CD4-positive, alpha-beta T cell treated with Interleukin-6 for 4 hours (primary cell): ENCODE results near the gene WNT7B.
"Not testable (repeated sequence)": the region's sequence is repeated elsewhere in the genome, so short reads cannot be mapped to it uniquely, and the experiment has no call there.

Source experiments
- DNase-seq: peaks from one replicate; pipeline ENCODE4 v3.0.0-alpha.2; 2020; ENCODE audit warnings: mixed read lengths

The WNT7B gene

DNA sequence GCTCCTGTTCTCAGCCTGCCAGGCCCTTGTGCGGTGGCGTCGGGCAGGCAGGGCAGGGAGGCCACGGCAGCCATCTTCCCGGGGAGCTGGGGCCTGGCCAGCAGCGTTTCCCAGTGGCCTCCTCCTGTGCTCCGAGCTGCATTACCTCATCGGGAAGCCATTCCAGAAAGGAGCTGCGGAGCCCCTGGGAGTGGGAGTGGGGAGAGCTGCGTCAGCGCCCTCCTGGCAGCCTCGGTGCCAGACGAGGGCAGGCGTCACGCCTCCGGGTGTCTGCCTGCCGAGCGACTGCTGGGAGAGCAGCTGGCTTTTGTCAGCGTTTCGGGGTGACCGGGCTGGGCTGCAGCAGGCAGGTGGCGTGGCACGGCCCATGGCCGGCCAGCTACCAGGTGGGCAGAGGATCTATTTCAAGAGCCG, 30.9 kb upstream of the WNT7B start:
- no peak for DNase-seq

DNA sequence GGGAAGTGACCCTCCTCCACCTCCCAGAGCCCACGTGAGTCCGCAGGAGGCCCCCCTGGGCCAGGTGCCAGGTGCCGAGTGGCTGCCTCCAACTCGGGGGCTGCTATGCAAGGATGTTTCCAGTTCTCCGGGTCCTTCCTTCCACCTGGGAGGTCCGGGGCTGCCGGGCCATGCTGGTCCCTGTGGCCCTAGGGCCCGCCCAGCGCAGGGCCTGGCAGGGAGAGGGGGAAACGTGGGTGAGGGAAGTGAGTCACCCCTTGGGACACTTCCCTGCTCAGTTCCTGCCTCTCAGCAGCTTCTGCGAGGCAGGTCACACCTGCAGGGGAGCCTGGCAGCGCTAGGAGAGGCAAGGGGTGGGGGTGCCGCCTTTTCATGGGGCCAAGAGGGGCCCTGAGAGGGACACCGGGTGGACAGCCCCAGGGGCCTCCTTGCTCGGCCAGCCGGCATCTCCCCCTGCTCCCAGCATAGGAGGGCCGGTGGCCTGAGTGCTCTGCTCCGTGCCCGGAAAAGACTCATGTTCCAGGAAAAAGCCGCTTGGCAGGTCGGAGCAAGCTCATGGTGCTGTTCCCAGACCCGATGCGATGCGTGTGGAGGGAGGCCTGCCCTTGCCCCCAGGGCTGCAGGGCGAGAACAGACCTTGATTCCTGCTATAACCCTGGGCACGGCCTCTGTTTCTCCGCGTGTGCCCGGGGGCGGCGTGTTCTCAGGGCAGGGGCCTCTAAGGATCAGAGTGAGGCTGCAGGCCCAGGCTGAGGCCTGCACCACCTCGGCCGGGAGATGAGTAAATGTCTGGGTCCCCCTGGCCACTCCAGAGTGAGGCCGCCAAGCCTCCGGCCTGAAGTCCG, 30.3 kb upstream of the WNT7B start:
- DNase-seq, result no peak

DNA sequence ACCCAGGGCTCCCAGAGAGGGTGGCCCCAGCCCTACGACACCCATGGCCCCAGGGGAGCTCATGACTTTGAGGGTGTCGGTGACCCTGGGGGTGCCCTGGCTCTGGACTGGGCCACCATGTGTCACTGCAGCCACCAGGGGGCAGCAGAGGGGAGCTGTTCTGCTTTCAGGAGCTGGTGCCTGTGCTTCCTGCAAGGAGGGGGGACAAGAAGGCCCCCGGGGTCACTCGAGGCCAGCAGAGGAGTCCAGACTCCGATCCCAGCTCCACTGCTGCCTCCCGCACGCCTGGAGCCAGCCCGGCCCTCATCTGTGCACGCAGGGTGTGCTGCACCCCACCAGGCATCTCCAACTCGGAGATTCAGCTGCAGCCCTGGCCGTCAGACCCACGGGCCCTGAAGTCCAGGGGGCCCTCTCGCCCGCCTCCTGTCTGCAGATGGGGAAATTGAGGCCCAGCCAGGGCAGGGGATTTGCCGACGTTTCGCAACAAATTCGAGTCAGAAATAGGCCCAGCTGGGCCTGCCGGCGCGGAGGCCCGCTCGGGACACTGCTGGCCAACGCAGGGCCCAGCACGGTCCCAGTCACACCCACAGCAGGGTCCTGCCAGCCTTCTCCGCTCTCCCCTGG, 29.5 kb upstream of the WNT7B start:
- DNase-seq, result peak; percentile 92

DNA sequence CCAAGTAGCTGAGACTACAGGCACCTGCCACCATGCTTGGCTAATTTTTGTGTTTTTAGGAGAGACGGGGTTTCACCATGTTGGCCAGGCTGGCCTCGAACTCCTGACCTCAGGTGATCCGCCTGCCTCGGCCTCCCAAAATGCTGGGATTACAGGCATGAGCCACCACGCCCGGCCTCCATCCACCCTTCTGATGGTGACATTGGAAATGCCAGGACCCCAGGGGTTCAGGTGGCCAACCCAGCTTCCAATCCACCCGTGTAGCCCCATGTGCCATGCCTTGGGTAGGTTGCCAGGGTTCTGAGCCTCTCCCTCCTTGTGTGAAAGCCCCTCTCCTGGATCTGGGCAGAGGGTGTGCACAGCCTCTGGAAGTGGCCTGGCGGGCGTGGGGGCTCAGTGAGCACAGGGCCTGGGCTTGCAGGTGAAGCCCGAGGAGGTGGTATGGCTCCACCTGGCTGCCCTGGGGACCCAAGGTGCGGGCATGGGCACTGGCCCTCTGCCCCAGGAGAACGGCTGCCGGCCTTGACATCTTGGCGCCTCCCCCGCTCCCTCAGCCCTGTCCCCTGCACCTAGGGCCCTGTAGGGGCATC, 28.2 kb upstream of the WNT7B start:
- not testable (repeated sequence) for DNase-seq

DNA sequence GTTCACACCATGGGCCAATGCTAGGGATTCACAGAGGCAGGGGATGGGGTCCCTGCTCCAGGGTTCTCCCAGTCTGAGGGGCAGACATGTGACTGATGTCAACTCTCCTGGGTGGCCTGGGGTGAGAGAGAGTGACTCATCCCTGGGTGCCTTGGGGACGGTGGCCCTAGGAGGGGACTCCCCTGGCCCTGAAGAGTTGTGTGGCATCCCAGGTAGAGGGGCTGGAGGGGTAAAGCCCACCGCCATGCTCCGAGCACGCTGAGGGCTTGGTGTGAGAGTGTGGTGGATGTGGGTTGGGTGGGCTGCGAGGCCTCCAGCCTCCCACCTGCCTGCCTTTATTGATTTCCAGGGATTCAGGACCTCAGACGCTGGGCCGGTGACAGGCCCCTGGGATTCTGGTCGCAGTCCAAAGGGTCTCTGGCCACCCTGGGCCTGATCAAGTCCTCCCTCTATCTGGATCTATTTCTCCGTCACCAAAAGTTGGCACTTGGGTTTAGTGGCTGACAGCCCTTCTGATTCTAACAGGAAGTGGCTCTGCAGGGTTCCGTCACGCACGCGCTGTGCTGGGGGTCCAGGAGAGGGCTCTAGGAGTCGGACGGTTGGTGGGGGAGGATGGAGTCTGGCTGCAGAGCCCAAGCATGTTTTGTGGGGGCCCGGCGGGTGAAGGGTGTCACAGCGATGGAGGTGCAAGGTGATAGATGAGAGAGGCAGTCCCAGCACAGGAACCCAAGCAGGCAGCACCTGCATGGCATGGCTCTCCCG, 27.3 kb upstream of the WNT7B start:
- DNase-seq, result no peak

DNA sequence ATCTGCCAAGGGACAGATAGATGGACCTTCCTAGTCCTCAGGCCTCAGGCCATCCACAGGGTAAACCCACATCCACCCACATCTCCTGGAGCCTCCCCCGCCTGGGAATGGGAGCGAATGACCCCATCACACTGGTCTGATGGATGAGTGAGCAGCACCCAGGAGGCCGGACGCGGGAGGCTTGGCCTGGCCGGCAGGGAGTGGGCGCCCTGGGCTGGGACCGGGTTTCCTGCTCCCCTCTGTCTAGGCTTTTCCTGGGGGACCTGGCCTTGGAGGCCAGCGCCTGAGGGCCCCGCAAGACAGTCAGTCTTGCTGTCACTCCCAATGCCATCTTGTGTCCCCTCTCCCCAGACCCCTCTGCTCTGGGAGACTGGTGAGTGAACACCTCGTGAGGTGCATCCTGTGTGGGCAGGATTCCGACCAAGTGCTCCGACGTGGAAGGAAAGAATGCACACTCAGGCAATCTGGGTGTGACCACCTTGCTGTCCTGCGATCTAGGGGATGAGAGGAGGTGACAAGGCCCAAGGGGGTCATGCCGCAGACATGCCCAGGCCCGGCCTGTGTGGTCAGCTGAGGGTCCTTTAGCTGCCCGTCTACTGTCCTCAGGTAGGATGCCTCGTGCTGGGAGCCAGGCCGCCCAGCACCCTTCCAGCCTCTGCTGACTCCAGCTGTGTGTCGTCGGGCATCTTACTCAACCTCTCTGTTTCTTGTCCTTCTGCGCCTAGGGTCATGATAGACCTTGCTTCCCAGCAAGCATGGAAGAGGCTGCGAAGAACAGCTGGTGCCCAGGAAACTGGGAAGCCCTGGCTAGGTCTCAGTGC, 26.5 kb upstream of the WNT7B start:
- DNase-seq, result no peak

DNA sequence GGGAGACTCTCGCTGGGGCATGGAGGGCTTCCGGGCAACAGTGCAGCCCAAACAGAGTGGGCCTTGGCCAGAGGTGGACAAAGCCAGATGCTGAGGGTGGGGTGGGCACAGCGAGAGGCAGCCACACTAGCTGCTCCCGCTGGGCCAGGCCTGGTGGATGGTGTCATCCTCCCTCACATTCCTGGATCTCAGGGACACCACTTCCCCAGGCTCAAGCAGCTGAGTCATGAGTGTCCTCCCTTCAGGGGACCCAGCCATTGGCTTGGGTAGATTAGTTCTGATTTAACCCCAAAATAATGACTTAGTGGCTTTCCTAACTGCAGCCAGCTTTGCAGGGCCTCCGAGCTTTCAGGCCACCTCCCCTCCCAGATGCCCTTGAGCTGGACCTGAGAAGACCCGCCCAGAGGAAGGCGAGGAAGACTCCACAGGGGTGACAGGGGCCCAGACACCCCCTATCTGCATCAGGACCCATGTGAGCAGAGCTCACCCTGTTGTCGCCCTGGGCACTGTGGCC, 25.9 kb upstream of the WNT7B start:
- DNase-seq, result no peak

DNA sequence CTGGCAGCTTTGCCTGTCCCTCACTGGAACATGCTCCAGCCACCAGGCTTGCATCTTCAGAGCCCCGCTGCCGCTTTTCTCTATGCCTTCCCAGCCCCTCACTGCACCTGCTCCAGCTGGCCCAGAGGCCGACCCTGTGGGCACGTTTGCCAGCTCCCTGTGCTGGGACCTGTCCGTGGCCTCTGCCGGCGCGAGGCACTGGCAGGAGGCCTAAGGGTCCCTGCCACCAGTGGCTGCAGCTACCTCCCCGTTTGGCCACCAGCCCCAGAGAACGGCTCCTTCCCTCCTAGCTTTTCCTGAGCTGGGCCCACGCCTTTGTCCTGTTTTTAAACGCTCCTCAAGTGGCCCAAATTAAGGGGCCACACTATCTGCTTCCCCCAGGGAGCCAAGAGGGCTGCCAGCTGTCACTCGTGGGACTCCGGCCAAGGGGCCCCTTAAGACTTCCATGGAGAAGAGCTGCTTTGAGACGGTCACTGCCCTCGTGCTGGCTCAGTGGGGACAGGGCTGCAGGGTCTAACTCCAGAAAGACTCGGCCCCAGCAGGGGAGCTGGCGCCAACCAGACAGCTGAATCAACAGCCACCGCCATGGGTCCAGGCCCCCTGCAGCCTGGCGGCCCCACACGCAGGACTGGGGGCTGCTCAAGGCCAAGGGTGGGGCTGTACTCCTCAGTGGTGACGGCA, 24.6 kb upstream of the WNT7B start:
- DNase-seq, result no peak

DNA sequence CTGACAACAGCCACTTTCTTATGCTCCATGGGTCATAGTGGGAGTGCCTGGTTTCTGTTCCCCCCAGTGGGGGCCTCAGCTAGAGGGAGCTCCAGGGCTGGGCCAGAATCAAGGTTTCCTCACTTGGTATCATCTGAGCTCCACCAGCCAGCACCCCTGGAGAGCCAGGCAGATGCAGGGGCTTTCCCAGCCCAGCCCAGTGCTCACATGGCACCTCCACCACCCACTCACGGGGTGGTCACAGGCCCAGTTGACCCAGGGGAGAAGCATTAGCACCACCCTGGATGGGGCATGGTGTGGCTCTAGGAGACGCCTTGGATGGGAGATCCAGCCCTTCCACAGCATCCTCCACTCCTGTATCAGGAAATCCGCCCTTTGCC, 24.1 kb upstream of the WNT7B start:
- no peak for DNase-seq

DNA sequence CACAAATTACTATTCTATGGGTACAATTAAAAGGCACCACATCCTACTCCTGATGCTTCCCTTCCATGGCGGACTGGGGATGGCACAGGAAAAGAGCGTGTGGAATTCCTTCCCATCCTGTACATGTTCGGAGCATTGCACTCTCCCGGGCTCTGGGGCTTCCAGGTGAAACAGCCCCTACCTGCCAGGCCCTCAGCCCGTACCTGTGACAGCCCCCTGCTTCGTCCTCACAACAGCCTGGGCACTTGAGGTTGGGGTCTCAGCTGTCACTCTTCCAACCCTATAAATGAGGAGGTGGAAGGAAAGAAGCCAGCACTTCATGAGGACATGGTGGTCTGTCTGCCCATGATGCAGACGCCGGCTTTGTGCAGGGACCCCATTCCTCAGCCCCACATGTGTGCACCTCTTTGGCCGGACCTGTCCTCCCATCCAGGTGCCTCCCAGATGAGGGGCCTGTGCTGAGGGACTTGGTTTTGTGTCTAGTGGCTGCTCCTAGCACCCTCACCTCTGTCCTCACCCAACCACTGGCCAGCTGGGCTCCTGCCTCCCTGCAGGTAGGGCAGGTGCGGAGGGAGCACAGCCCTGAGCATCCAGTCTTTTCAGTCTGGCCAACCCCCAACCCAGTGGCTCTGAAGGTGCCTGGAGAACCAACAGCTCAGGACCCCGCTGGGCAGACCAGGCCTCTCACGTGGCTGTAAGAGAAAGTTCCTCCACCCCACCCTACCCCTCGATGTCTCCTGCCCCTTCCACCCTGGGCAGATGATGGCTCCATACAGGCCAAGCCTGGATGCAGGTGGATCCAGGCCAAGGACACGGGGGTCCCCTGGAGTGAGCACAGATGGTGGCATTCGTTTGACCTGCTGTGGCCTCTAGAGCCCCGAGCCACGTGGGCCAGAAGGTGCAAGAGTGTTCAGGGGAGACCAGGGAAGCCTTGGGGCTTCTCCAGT, 23.4 kb upstream of the WNT7B start:
- no peak for DNase-seq

DNA sequence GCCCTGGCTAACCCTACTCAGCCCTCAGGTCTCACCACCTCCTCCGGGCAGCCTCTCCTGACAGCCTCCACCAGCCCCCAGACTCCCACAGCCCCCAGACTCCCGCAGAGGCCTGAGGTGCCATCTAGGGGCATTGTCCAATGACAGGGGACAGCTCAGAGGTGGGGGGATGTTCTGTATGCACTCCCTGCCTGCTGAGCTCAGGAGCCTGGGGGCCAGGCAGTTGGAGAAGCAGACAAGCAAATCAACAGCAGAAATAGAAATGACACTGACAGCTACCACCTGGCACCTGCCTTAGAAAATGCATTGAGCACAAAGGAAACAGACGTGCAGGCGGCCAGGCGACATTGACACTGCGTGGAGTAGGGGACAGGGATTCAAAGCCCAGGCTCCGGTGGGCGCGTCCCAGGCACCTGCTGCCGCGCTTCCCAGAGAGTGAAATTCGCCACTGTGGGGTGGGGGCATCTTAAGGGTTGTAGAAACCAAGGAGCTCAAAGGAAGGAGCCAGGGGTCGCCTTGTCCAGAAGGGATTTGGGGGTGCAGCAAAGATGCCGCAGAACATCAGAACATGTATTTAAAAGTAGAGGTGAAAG, 22.5 kb upstream of the WNT7B start:
- no peak for DNase-seq

DNA sequence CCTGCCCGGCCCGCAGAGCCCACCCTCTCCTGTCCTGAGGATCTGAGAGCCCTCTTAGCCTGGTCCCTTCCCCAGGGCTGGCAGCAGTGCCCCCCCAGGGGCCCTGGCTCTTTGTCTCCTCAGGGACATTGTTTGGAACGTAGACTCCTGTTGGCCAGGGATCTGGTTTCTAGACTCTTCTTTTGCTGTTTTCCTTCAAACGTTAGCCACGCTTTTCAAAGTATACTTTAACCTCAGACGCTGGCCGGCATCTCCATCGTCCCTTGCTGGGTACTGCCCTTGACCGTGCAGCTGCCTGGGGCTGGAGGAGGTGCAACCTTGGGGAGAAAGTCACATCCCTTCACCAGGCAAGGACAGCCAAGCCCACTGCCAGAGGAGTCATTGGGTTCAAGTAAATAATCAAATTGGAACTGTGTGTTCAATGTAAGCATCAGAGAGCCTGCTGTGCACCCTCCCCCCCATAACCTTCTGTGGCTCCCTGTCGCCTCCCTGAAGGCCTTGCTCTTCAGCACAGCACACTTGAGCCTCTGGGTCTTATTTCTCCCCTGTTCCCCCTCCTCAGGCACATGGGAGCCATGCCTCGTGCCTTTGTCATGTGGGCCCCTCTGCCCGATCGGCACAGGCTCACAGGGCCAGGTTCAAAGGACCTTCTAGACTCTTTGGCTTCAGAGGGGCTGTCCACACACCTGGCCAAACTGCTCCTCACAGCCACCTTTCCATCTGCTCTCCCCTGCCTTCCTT, 21.8 kb upstream of the WNT7B start:
- DNase-seq, result no peak

DNA sequence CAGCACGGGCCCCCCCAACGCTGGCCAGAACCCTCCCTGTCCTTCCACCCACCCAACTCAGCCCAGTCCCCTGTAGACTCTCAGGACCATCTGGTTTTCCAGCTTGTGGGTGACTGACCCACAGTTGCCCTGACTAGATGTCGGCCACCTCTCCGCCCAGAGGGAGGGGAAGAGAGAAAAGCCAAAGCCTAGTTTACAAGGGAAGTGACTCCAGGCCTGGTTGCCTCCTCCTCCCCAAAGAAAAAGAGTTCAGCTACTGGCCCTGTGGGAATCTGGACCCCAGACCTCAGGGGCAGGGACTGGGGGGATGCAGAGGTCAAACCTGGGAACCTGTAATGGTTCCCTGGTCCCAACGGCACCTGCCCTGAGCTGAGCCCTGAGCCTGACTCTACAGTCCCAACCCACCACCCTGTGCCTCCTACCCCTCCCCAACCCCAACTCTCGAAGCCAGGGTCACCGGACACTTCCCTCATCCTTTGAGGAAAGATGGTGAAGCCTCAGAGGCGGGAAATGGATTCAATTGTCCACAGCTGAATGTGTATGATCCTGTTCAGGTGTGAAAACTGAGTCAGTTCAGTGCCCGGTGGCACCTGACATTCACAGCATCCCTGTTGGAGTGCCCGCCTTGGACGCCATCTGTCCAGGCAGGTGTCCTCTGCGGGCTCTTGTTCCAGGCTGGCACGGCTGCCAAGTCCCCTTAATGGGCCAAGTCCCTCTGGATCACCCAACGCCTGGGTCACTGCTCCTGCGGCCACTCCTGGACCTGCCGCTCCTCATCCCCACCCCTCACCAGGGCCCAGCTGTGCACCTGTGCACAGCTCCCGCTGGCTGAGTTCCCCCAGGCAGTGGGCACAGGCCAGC, 21.0 kb upstream of the WNT7B start:
- no peak for DNase-seq

DNA sequence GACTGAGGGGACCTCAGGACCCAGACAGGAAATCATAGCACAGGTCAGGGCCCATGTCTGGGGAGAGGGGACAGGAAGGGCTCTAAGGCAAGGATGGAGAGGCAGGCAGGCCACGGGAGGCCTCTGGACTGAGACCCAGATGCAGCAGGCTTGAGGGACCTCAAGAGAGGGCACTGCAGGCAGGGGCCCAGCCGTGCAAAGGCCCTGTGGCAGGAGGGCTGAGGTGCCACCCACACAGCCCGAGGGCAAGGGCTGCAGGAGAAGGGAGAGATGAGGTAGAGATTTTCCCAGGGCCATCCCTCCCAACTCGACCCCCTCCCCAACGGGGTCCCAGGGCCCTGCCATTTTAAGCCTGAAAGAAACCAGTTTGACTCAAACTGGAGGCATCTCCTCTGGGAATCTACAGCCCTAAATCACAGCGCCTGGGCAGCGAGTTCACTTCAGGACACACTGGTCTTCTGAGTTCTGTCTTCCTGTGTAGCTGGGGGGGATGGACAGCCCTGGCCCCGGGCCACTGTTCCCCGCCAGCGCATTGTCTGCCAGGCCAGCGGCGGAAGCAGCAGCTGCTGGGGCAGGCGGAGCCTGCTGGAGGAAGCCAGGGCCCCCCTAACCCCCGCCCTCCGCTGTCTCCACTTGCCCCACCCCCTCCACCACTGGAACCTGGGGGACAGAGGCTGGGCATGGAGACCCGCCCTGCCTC, 20.3 kb upstream of the WNT7B start:
- DNase-seq, result no peak

DNA sequence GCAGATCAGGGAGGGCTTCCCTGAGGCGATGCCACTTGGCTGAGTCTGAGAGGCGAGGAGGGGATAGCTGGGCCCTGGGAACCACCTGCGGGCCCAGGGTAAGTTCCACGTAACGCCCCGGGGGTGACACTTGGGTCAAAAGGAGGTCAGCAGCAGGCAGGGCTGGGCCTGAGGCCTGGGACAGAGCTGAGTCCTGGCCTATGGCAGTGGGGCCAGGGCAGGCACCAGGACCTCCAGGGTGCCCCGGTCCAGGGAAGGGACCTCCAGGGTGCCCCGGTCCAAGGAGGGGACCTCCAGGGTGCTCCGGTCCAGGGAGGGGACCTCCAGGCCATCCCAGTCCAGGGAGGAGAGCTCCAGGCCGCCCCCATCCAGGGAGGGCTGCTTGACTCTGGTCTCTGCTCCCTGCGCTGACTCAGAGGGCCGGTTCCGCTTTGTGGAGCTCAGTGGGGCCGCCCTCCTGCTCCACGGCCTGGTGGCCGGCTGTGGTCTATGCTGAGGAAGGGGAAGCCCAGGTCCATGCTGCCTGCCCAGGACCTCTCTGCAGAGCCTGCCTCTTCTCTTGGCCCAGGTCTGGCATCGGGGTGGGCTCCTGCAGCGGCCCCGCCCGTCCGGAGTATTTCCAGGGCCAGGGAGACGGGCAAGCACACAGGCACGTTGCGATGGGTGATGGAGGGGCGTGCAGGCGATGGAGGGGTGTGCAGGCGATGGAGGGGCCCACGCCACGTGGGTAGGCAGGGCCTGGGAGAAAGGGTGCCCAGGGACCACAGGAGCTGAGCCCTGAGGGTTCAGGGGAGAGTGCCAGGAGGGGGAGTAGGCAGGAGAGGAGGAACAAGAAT, 19.5 kb upstream of the WNT7B start:
- no peak for DNase-seq

DNA sequence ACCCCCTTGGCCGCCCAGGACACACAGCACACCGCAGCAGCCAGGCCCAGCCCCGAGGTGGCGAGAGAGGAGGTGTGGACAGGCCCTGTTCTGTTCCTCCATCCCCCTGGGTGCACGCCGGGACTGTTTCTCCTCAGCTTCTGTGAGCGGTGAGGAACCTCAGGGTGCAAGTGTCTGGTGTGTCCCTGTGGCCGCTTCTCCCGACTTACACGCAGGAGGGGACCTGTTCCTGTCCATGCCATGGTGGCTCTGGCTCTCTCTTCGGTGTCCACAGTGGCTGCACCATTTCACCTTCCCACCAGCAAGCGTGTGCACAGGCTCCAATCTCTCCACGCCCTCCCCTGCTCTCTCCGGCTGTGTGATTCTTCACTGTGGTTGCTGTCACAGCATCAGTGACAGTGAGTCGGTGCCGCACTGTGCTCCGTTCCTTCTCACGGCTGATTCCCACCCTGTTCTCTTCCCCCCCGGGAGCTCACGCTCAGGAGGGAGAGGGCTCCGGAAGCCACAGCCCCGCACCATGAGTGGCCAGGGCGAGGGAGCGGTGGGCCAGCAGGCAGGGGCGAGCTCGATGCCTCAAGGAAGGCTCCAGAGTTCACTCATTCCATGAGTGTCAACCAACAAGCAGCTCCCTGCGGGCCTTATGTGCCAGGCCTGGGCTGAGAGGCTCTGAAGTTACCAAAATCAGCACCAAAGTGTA, 18.6 kb upstream of the WNT7B start:
- DNase-seq, result no peak
